Fibroblast of pulmonary artery (primary cell): ENCODE measurements around the gene COL2A1.

Source experiments
- DNase-seq: peaks from one replicate; pipeline ENCODE4 v3.0.0-alpha.2; 2010; ENCODE audit warnings: low read depth
- H3K4me3 ChIP-seq: replicated peaks from 2 replicates; pipeline ENCODE4 v1.5.1; 2011; ENCODE audit warnings: low read depth, mild to moderate bottlenecking, control low read depth, low read length, moderate library complexity
- TF ChIP-seq, protein P1 (sequence below): IDR thresholded peaks from 2 replicates; pipeline ENCODE4 v1.5.1; 2011; ENCODE audit warnings: mild to moderate bottlenecking, control low read depth, low read length, inconsistent platforms; ENCODE audit errors: missing control alignments

The COL2A1 gene

DNA sequence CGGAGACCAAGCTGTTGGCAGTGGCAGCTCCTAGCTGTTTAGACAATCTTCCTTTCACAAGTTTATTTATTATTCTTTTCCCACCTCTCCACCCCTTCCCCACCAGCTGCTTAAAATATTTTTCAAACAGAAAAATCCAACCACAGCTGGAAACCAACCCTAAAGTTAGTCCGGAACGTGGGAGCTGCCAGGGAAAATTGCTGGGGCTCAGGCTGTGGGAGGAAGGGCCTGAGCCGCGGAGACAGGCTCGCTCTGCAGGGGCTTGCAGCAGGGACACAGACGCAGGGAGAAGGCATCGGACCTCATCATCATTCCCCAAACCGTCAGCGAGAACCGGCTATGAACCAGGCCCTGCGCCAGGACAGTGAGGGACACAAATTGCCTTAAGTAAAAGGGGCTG lies 56.9 kb downstream of the COL2A1 start:
- H3K4me3 ChIP-seq = no peak overlapping the region
- TF ChIP-seq, protein P1, sequence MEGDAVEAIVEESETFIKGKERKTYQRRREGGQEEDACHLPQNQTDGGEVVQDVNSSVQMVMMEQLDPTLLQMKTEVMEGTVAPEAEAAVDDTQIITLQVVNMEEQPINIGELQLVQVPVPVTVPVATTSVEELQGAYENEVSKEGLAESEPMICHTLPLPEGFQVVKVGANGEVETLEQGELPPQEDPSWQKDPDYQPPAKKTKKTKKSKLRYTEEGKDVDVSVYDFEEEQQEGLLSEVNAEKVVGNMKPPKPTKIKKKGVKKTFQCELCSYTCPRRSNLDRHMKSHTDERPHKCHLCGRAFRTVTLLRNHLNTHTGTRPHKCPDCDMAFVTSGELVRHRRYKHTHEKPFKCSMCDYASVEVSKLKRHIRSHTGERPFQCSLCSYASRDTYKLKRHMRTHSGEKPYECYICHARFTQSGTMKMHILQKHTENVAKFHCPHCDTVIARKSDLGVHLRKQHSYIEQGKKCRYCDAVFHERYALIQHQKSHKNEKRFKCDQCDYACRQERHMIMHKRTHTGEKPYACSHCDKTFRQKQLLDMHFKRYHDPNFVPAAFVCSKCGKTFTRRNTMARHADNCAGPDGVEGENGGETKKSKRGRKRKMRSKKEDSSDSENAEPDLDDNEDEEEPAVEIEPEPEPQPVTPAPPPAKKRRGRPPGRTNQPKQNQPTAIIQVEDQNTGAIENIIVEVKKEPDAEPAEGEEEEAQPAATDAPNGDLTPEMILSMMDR = no peak
- peak; percentile 16 for DNase-seq

GRCh38 chr12:47946413-47947323 lies 57.6 kb downstream of the COL2A1 start:
- DNase-seq = peak; percentile 14
- no peak overlapping the region for H3K4me3 ChIP-seq
- TF ChIP-seq, protein P1 = no peak

GRCh38 chr12:47945341-47945728 lies 58.9 kb downstream of the COL2A1 start:
- TF ChIP-seq, protein P1 = no peak
- no peak for DNase-seq
- no peak overlapping the region for H3K4me3 ChIP-seq

DNA sequence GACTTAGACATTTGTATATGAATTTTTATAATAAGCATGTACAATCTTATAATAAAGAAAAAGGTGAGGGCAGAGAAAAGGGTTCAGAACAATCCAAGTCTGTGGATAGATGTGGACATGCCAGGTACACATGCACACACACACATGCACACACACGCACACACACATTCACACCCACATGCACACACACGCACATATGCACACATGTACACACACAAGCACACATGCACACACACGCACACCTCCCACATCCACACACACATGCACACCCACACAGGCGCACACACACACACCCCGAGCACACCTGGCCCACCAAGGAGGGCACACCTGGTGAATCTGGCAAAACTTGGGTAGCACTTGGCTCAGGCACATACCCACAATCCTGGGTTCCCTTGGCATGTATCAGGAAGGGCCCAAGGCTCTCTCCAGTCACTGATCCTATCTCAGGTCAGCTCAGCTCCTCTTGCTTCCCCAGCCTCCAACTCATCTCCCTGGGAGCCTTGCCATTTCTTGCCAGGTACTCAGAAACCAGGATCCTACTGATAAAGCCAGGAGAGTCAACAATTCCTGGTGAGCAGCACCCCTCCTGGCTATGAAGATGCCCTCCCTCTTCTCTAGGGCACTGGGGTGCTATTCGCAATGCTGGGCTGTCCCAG lies 59.5 kb downstream of the COL2A1 start:
- DNase-seq = no peak
- TF ChIP-seq, protein P1 = no peak
- no peak overlapping the region for H3K4me3 ChIP-seq

DNA sequence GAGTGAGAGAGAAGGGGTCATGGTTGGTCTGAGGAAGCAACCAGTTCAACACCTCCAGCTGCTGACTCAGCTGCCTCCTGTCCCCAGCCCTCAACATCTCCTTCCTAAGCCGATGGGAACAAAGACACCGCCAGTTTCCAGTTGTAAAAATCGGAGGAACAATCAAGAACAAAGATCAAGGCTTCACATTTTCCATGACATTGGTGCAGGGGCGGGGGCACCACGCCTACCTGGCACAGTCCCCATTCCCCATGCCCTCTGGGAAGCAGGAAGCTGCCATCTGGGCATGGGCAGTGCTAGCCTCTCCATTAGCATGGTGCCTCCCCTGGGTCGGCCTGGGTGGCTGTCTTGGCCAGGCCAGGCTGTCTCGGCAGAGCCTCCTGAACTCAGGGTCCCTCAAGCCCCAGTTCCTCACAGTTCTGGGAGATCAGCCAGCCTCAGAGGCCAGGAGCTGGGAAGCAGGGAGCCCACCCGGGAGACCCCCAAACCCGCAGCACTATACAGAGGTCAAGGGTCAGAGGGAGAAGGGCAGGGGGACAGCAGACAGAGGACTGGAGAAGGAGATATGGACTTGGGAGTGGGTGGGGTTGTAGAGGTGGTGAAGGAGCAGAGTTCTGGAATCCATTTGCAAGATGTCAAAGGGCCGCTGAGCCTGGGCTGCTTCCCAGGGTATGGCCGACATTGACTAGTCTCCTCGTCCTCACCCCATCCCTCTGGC lies 60.5 kb downstream of the COL2A1 start:
- TF ChIP-seq, protein P1 = no peak
- DNase-seq = no peak
- H3K4me3 ChIP-seq = no peak overlapping the region

DNA sequence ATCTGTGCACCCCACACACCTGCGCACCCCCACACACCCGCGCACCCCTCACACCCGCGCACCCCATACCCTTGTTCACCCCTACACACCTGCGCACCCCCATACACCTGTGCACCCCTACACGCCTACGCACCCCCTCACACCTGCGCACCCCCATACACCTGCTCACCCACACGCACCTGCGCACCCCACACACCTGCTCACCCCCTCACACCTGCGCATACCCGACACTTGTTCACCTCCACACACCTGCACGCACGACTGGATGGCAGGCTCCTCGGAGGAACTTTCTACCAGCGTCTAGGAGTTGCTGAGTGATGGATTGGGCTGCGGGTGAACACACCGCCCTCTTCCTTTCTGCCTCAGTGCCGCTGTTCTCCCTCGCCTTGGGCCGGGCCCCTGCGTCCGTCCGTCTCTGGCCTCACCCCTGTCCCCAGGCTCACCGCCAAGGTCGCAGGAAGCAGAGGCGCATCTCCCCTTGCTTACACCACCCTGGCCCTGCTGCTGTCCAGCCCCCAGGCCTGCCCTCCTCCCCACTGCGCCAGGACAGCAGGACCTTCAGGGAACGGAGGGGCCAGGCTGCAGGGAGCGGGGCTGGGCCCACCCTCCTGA lies 61.6 kb downstream of the COL2A1 start:
- TF ChIP-seq, protein P1 = no peak
- H3K4me3 ChIP-seq = no peak overlapping the region
- no peak for DNase-seq
